Left kidney (tissue), 2 donors: ENCODE results near the gene CD163. TPM values are rescaled to one million over a fixed set of nuclear protein-coding genes. Genes with fewer than 3 reads are reported as not detected.
"Not testable (repeated sequence)": the region's sequence is repeated elsewhere in the genome, so short reads cannot be mapped to it uniquely, and the experiment has no call there.

Source experiments
- DNase-seq: peaks from one replicate; pipeline ENCODE4 v3.0.0-alpha.2; 2013
- polyA plus RNA-seq: library from polyadenylated mRNA; unstranded; fragments of 120-200 nt; gene quantifications from one replicate; pipeline ENCODE4 v1.2.1, GENCODE V29; 2013; ENCODE audit not compliant: insufficient read length

CD163 gene
- polyA plus RNA-seq, 1 donor, result 9.5 TPM

- DNase-seq, result no peak
Observed at GRCh38 chr12:7450667-7451066, 52.9 kb downstream of the CD163 start.

DNA sequence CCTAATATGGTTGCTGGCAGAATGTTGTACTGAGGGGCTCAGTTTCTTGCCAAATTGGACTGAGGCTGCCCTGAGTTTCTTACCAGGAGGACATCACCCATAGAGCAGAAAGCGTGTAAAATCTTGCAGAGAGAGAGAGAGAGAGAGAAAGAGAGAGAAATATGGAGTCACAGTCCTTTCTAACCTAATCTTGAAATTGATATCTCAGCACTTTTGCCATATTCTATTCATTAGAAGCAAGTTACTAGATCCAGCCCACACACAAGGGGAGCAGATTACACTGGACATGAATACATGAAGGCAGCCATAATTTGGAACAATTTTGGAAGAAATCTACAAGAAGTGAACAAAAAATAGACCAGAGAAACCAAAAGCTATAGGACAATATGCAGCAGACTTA is 55.5 kb downstream of the CD163 start:
- DNase-seq, result no peak

- DNase-seq, result no peak
Observed at GRCh38 chr12:7444537-7444936, 59.0 kb downstream of the CD163 start.

- DNase-seq, result no peak
Observed at GRCh38 chr12:7444076-7444475, 59.5 kb downstream of the CD163 start, which contains the start of gene CD163L1. TSS of gene CD163L1 (minus strand) at chr12:7444153. CDS start at chr12:7444127, 26 bp downstream.

- no peak for DNase-seq
Observed at GRCh38 chr12:7441216-7441615, 62.4 kb downstream of the CD163 start.

DNA sequence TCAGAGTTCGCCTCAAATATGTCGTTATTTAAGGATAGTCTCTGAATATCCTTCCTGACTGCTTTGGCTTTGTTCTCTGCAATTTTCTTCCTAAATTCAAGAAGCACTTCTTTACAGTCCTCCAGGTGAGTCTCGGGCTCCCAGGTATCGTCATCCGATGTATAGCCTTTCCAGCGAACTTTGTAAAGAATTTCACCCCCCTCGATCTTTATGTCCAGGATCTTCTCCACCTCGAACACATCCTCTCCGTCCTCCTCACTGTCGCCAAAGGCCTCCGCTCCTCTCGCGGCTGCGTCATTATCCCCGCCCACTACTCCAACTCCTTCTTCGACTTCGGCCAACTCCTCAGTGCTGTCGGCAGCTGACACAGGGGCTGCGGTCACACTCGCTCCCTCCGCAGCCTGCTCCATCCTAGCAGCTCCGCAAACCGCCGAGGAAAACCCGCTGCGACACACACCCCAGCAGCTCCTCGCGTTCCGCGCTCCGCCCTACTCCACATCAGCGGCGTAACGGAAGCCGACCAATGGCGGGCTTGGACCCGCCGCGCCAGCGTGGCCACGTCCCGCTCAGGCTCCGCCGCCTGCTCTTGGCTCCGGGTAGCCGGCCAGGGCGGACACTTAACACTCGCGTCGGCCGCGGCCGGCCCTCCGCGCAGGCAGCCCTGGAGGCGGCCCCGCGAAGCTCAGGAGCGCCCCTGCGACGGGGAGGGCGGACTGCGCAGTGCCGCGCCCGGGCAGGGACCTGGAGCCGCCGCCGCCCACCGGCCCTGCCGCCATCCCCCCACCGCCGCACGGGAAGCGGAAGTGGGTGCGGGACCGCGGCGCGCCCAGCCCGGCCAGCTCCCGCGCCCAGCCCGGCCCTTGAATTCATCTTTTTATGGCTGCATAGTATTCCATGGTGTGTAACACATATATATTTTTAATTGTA is 63.7 kb downstream of the CD163 start:
- peak; percentile 28 for DNase-seq

GRCh38 chr12:7438291-7438995 is 65.1 kb downstream of the CD163 start:
- not testable (repeated sequence) for DNase-seq

DNA sequence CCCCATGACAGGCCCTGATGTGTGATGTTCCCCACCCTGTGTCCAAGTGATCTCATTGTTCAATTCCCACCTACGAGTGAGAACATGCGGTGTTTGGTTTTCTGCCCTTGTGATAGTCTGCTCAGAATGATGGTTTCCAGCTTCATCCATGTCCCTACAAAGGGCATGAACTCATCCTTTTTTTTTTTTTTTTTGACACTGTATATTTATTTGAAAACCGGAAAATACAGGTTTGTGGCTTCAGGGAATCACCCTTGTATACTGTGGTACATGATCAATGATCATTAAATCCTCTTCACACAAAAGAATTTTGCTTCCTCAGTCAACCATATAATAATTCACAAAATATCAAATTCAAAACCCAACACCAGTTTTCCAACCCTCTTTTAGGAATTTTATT is 66.1 kb downstream of the CD163 start:
- not testable (repeated sequence) for DNase-seq

DNA sequence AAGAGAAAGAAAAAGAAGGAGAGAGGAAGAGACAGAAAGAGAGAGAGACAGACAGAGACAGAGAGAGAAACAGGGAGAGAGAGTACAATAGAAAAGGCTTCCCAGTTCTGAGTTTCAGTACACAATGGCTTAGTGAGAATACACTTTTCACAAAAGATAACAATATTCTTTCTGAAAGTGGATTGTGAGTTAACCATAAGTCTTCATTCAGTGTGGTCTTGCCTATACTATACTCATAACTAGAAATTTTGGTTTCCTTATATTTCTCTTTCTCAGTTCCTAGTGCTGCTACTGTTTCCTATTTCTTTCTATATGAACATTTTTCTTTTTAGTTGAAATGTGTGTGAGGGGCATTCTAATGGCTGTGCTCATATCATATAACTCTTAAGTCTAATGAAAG is 68.9 kb downstream of the CD163 start:
- no peak for DNase-seq

GRCh38 chr12:7433276-7433822 is 70.2 kb downstream of the CD163 start:
- DNase-seq, result no peak

GRCh38 chr12:7431993-7432685 is 71.4 kb downstream of the CD163 start:
- no peak for DNase-seq

Other genes with a start within 250 kb of the CD163 start
- gene ACSM4, start 199.7 kb downstream of the CD163 start, polyA plus RNA-seq, result not detected
- 2.2 TPM for gene CD163L1, start 59.6 kb downstream of the CD163 start, polyA plus RNA-seq
- gene APOBEC1, start 162.1 kb upstream of the CD163 start, polyA plus RNA-seq, result not detected
- gene GDF3, start 192.0 kb upstream of the CD163 start, polyA plus RNA-seq, result 0.48 TPM
- 0.17 TPM for gene DPPA3, start 207.7 kb upstream of the CD163 start, polyA plus RNA-seq
- 0.23 TPM for gene CLEC4C, start 243.6 kb upstream of the CD163 start, polyA plus RNA-seq